ENCODE measurements around the gene SYT9.

DNA sequence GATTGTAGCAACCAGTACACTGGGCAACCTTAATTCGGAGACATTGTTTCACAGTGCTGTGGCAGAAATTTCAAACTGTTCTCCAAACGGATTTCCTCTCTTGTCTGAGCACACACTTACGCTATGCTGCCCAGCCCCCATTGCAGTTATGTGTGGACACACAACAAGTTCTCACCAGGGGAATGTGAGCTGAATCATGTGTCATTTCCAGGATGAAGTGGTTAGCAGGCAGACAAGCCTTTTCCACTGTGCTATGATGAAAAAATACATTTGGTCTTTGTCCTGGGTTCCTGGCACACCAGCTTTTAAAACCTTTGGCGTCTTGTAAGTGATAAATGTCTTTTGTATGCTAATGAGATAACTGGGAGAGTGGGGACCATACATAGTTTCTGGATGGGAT lies 46.9 kb upstream of the SYT9 start:
- TF ChIP-seq EP300 (IDR thresholded peaks at IDR 0.05; ENCODE audit: borderline replicate concordance in 1 of 2, low read depth in 2 of 2, low read length in 2 of 2) = no peak
- TF ChIP-seq, protein P1, sequence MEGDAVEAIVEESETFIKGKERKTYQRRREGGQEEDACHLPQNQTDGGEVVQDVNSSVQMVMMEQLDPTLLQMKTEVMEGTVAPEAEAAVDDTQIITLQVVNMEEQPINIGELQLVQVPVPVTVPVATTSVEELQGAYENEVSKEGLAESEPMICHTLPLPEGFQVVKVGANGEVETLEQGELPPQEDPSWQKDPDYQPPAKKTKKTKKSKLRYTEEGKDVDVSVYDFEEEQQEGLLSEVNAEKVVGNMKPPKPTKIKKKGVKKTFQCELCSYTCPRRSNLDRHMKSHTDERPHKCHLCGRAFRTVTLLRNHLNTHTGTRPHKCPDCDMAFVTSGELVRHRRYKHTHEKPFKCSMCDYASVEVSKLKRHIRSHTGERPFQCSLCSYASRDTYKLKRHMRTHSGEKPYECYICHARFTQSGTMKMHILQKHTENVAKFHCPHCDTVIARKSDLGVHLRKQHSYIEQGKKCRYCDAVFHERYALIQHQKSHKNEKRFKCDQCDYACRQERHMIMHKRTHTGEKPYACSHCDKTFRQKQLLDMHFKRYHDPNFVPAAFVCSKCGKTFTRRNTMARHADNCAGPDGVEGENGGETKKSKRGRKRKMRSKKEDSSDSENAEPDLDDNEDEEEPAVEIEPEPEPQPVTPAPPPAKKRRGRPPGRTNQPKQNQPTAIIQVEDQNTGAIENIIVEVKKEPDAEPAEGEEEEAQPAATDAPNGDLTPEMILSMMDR (IDR thresholded peaks at IDR 0.05; ENCODE audit: control extremely low read depth in 1 of 3, insufficient read depth in 1 of 3, low read depth in 1 of 3, low read length in 3 of 3) = no peak
- no peak for TF ChIP-seq YY1 (IDR thresholded peaks at IDR 0.05; ENCODE audit: low read depth, low read length)
- no peak for TF ChIP-seq JUND (IDR thresholded peaks at IDR 0.05; ENCODE audit: low read length)

Data from H1 (cell line).